ENCODE data around the gene FGD6.
"Not testable (repeated sequence)": the region's sequence is repeated elsewhere in the genome, so short reads cannot be mapped to it uniquely, and the experiment has no call there.

FGD6 gene

DNA sequence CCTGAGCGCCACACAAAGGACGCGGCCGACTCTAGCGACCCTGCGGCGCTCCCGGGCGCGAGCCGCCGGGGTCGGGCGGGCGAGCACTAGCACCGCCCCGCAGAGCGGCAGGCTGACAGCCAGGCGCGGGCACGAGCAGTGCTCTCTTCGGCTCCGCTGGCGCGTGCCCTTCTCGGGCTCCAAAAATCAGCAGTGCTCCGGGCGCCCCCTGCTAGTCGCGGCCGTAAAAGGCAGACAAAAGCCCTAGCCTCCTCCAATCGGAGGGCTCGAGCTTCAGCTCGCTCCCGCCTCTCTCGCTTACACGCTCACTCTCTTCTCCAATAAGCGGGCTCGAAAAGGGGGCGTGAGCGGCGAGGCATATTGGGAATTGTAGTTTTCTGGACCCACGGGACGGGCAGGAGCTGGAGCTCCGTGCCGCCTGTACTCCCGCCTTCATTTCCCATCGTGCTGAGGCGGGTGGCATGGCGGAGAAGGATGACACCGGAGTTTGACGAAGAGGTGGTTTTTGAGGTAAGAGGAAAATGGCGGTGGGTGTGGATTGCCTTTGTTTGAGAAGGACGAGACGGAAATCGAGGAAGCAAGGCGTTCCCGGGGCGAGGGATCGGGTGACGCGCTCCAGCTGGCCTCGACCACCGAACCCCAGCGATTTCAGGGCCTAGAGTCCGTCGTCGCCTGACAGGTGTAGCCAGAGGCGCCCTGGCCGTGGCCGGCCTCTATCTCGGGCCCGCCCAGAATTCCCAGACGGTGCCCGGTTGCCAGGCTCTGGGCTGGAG lies at the start of gene FGD6, which contains the start of gene VEZT:
Gene FGD6, minus strand, starts transcription at position 91 of the 773 bp plus-strand sequence. CDS start 227 bp downstream, outside the sequence.
Gene VEZT, plus strand, starts transcription at position 431 of the 773 bp plus-strand sequence. Its CDS starts 44 bp downstream, at position 475.
- DNase-seq (ENCODE audit: low read depth in 2 of 2), result peak; percentile 93 to 94

DNA sequence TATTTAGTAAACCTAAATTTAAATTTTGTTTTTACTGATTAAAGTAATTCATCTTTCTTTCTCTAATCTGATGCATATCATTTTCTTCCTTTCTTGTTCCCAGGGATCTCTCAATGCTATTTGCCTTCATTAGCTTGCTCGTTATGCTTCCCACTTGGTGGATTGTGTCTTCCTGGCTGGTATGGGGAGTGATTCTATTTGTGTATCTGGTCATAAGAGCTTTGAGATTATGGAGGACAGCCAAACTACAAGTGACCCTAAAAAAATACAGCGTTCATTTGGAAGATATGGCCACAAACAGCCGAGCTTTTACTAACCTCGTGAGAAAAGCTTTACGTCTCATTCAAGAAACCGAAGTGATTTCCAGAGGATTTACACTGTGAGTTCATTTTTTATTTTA lies 49.0 kb upstream of the FGD6 start:
- DNase-seq (ENCODE audit: low read depth in 2 of 2), result no peak

DNA sequence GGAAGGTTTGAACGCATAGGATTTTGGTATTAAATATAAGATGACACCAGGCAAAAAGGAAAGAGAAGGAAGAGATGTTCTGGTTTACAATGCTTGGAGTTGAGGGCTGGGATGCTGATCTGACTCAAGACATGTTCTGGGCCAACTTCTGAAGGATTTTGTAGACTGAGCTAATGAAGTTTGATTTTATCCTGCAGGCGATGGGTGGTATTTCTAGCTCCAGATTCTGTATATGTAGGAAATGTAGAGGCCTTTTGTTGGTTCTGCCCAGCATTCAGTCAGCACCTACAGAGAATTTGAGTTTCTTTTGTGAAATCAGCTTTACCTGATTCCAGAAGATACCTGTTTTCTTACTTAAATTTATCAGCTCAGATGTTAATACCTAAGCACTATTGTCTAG lies 48.5 kb upstream of the FGD6 start:
- no peak for DNase-seq (ENCODE audit: low read depth in 2 of 2)

DNA sequence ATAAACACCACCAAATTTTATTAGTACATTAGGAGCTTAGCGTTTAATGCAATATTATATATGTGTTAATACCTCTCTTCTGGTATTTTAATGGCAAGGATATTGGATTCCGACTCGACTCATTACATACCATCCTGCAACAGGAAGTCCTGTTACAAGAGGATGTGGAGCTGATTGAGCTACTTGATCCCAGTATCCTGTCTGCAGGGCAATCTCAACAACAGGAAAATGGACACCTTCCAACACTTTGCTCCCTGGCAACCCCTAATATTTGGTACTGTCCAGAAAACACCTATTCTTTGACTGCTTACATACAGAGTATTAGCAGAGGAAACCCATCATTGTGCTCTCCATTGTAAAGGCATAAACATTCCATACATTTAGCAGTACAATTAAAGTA lies 45.5 kb upstream of the FGD6 start:
- DNase-seq (ENCODE audit: low read depth in 2 of 2), result no peak

DNA sequence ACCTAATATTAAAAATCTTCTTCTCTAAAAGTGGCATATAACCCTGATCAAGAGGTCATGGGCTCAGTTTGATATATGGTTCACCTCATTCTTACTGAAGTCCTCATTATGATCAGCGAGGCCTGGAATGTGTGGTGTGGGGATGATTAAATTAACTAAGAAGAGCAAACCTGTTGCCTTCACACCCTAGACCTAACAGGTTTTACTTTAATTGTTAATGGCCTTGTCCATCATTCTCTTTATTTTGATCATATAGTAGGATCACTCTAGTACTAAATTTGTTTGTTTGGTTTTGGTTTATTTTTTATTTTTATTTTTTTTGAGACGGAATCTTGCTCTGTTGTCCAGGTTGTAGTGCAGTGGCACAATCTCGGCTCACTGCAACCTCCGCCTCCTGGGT lies 43.8 kb upstream of the FGD6 start:
- DNase-seq (ENCODE audit: low read depth in 2 of 2), result no peak

DNA sequence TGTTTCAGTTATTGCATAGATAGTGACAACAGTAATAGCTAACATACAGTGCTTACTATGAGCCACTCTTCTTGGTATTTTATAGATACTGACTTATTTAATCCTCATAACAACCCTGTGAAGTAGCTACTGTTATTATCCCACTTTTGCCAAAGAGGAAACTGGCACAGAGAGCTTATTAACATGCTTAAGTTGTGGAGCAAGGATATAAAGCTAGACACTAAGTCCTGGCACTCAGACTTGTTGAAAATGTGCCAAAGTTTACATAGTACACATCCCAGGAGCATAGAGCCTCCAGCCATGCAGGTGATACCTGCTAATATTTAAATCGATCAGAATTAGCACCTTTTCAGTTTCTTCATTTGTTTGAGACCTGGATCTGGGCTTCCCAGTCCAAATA lies 42.1 kb upstream of the FGD6 start:
- DNase-seq (ENCODE audit: low read depth in 2 of 2), result no peak

DNA sequence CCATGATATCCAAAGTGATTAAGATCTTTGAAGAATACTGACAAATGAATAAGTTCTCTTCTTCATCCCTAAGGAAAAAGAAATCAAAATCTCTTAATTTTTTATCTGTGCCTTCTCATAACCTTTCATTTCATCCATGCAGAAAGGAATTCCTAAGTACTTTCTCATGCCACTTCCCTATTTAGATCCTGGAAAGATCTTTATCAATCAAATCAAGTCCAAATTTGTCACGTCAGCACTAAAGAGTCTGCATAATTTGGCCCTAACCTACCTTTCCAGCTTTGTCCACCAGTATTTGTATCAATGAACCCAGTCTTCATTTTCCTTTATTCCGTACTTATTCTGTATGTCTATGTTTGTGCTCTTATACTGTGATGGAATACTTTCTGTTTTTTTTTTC lies 41.5 kb upstream of the FGD6 start:
- DNase-seq (ENCODE audit: low read depth in 2 of 2), result no peak

DNA sequence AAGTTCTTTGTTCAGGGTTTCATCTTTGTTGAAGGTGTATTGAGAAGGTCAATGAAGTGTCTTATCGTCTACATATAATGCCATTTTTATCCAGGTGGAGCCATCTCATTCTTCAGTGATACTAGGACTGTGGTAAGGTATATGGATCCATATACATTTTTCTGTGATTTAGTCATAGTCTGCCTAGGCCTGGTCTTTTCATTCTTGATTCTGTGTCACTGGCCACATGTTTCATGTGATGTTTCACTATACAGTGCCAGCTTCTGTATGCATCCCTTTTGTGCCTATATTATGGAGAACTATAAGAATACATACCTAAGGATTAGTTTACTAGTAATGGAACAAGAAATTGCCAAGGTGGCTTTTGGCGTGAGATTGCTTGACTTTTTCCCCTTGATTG lies 40.9 kb upstream of the FGD6 start:
- no peak for DNase-seq (ENCODE audit: low read depth in 2 of 2)

DNA sequence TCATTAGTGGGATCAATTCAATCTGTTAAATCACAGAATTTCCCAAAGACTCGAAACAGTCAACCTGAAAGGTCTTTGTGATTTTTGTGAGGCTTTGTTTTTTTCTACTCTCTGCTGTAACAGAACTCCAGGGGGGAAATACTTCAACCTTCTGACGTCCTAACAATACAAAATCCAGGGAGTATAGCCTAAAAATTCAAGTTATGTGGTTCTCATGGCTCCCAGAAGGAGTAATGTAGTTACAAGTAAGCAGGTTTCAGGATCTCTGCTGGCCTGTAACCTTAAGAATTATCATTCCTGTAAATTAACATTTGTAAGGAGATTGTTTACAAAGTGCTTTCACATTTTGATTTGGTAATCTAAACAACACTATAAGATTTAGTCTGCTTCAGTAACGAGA lies 40.3 kb upstream of the FGD6 start:
- no peak for DNase-seq (ENCODE audit: low read depth in 2 of 2)

DNA sequence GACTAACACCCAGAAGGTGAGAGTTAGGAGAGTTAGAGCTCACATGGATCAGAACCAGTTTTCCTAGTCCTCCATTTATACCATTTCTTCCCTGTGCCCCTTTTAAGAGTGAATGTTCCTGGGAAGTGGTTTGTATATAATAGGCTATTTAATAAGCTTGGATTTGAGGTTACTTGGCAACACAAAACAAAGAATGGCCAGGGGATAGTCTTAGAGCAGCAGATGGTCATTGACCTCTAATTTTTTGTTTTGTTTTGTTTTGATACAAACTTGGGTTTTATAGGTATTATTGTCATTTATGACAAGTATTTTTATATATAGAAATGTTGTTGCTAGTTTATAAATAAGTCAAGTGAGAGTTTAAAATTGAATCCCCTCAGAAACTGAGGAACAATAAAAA lies 36.1 kb upstream of the FGD6 start:
- no peak for DNase-seq (ENCODE audit: low read depth in 2 of 2)

DNA sequence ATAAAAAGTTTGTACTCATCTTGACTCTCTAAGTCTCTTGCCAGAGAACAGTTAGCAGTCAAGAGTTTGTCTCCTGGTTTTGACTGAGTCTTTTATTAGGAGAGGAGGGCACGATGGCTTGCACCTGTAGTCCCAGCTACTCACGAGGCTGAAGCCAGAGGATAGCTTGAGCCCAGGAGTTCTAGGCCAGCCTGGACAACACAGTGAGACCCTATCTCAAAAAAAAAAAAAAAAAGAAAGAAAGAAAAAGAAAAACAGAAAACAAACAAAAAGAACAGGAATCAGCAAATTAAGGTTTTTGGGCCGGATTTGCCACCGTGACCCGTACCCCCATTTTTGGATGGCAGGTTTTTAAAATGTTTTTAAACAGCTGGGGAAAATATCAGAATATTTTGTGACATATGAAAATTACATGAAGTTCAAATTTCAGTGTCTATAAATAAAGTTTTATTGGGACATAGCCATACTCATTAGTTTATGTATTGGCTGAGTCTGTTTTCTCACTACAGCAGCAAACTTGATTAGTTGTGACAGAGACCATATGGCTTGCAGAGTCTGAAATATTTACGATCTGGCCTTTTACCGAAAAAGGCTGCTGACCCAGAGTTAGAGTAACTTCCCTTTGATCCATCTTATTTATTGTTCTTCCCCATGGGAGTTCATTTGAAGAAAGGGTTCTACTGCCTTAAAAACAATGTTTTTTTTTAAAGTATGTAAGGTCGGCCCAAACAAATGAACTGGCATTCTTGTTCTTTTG lies 31.5 kb upstream of the FGD6 start:
- no peak for DNase-seq (ENCODE audit: low read depth in 2 of 2)

DNA sequence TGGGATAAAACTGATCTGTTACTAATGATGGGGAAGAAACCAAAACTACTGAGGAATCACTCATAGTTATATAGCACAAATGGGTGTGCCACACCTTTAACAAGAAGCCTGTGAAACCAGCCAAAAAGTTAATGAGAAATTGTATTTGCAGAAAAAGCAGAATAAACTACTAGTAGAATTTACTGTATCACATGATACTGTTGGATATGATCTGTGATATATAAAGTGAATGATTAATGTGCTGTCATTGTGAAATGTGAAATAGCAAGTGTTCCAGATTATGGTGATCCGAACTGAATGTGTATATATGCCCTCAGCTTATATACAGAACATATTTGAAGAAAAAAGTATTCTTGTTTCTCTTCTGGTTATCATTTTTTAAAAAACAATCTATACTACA lies 30.8 kb upstream of the FGD6 start:
- DNase-seq (ENCODE audit: low read depth in 2 of 2), result no peak

DNA sequence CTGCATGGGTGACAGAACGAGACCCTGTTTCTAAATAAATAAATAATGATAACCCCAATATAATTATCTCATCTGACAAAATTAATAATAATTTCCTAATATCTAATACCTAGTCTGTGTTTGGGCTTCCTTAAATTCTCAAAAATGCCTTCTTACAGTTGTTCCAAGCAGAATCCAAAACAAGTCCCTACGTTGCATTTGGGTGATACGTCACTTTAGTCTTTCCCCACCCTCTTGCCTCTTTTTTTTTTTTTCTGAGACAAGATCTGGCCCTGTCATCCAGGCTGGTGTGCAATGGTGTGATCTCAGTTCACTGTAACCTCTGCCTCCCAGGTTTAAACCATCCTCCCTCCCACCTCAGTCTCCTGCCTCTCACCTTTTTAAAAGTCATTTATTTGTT lies 27.1 kb upstream of the FGD6 start:
- DNase-seq (ENCODE audit: low read depth in 2 of 2), result no peak

DNA sequence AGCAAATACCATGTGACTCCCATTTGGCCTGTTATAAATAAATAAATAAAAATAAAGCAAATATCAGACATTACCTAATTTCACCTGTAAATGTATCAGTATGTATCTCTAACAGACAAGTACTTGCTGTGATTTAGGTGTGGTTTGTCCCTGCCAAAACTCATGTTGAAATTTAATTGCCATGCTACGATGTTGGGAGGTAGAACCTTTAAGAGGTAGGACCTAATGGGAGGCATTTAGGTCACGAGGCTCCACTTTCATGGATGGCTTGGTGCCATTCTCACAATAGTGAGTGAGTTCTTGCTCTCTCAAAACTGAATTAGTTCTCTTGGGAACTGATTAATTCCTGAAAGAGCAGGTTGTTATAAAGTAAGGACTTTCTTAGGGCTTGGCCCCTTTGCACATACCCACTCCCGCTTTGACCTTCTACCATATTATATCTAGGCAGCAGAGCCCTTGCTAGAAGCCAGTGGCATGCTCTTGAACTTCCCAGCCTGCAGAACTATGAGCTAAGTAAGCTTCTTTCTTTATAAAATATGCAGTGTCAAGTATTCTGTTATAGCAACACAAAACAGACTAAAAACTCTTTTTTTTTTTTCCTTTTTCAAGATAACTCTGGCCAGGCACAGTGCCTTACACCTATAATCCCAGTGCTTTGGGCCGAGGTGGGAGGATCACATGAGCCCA lies 26.4 kb upstream of the FGD6 start:
- no peak for DNase-seq (ENCODE audit: low read depth in 2 of 2)

DNA sequence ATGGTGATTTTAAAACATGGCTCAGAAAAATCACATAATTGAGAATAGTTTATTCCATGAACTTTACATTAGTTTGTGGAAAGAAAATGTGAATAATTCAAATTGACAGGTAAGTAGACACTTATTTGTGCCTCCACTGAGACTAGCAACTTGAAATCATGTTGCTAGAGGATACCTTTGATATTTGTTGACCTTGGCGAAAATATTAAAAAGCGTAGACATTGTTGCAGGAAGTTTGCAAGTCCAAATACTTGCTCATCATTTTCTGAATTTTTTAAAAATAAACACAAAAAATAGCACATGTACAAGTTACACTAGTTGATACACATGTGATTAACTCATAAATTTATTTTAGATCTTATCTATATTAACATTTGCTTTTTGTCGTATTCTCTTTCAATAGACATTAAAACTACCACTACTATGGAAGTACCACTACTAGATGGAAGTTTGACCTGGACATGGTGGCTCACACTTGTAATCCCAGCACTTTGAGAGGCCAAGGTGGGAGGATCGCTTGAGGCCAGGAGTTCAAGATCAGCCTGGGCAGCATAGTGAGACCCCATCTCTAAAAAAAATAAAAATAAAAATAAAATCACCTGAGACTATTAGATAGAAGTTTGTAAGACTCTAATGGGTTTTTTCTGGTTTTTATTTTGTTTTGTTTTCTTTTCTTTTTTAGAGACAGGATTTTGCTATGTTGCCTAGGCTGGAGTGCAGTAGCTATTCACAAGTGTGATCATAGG lies 24.7 kb upstream of the FGD6 start:
- DNase-seq (ENCODE audit: low read depth in 2 of 2), result no peak

DNA sequence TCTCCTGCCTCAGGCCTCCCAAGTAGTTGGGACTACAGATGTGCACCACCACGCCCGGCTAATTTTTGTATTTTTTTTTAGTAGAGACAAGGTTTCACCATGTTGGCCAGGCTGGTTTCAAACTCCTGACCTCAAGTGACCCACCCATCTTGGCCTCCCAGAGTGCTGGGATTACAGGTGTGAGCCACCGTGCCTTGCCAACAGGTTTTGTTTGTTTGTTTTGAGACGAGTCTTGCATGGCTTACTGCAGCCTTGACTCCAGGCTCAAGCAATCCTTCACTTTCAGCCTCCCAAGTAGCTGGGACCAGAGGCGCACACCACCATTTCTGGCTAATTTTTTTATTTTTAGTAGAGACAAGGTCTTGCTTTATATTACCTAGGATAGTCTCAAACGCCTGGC lies 23.9 kb upstream of the FGD6 start:
- DNase-seq (ENCODE audit: low read depth in 2 of 2), result not testable (repeated sequence)

DNA sequence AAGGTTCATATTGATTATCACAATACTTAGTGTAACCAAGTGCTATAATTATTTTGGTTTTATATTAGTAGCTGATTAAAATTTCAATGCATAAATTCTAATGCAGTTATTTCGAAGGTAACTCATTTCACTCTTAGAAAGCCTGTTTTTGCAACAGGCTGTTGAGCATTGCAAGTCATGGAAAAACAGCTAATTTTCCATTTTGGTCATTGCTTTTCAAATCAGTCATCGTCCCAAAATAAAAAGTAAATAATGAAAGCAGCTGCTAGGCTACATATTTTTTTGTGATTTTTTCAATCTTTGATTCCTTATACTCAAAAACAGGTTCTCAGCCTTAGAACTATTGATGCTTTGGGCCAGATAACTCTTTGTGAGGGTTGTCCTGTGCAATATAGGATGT lies 23.3 kb upstream of the FGD6 start:
- no peak for DNase-seq (ENCODE audit: low read depth in 2 of 2)

DNA sequence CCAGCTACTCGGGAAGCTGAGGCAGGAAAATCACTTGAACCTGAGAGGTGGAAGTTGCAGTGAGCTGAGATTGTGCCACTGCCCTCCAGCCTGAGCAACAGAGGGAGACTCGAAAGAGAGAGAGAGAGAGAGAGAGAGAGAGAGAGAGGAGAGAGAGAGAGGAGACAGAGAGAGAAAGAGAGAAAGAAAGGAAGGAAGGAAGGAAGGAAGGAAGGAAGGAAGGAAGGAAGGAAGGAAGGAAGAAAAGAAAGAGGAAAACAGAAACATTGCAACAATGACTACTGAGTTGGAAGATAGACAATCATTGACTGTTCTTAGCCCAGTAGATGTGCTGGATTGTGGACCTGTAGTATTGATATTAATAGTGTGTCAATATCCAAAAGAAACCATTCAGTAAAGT lies 22.6 kb upstream of the FGD6 start:
- not testable (repeated sequence) for DNase-seq (ENCODE audit: low read depth in 2 of 2)

DNA sequence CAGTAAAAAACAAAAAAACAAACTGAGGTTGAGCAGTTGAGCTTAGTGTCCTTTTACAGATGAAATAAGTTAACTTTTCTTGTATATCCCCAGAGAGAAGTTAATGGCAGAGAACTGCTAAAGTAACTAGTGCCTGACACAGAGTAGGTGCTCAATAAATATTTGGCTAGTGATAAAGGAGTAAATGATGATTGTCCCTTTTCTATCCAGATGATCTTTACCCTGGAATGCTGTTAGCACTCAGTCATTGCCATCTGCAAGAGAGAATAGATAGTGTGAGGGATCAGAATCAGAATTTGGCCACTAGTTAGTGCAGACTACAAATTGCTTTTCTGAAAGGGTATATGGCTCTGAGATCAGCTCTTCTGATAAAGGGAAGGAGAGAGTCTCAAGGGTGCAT lies 21.9 kb upstream of the FGD6 start:
- no peak for DNase-seq (ENCODE audit: low read depth in 2 of 2)

DNA sequence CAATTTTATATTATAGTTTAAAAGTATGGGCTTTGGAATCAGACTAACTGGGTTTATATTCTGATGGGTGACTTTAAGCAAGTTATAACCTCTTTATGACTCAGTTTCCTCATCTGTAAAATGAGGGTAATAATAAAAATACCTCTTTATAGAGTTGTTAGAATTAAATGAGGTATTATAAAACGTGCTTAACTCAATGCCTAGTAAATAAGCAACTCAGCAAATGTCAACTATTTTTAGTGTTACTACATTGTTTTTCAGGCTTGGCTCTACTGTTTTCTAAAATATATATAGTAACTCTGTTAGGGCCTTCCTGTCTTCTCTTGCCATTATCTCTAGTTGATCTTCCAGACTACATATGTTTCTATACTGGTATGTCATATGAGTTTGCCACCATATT lies 20.9 kb upstream of the FGD6 start:
- DNase-seq (ENCODE audit: low read depth in 2 of 2), result no peak

DNA sequence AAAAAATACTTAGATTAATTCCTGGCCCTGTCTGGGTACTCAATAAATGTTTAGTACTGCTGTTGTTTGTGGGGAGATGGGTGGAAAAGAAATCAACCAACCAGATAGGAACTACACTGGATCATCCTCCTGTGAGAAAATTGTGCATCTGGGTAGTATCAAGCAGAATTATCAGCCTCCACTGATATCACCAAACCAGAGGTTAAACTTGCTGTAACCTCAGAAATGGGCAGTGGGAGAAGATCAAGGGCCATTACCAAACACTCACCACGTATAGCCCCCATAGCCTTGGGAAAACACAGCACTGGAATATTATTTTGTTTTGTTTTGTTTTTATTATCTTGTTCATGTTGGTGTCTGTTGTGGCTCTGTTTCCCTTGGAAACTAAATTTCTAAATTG lies 20.0 kb upstream of the FGD6 start:
- no peak for DNase-seq (ENCODE audit: low read depth in 2 of 2)

DNA sequence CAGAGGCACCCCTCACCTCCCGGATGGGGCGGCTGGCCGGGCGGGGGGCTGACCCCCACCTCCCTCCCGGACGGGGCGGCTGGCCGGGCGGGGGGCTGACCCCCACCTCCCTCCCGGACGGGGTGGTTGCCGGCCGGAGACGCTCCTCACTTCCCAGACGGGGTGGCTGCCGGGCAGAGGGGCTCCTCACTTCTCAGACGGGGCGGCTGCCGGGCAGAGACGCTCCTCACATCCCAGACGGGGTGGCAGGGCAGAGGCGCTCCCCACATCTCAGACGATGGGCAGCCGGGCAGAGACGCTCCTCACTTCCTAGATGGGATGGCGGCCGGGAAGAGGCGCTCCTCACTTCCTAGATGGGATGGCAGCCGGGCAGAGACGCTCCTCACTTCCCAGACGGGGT lies 18.4 kb upstream of the FGD6 start:
- DNase-seq (ENCODE audit: low read depth in 2 of 2), result not testable (repeated sequence)

All from stimulated activated CD8-positive, alpha-beta memory T cell treated with anti-CD3 and anti-CD28 coated beads, Interleukin-7, amount 100 ng/mL, for 1 hour (primary cell).